MG63 (cell line): ENCODE measurements around the gene TCOF1. TPM values are rescaled to one million over a fixed set of nuclear protein-coding genes. Genes with fewer than 3 reads are reported as not detected.

Experiments
- DNase-seq: peaks from one replicate; pipeline ENCODE4 v3.0.0-alpha.2; 2020
- H3K27me3 ChIP-seq: fragments of 250-450 bp; sonication (Bioruptor Pico); 2 replicates; pipeline ENCODE4 v1.5.1; 2020; ENCODE audit warnings: mild to moderate bottlenecking, moderate library complexity
- H3K36me3 ChIP-seq: fragments of 250-450 bp; sonication (Bioruptor Pico); 2 replicates; pipeline ENCODE4 v1.5.1; 2020; ENCODE audit warnings: mild to moderate bottlenecking, moderate library complexity
- H3K4me3 ChIP-seq: fragments of 250-450 bp; sonication (Bioruptor Pico); 2 replicates; pipeline ENCODE4 v1.5.1; 2020; ENCODE audit warnings: mild to moderate bottlenecking, moderate library complexity
- H3K9me3 ChIP-seq: fragments of 250-450 bp; sonication (Bioruptor Pico); 2 replicates; pipeline ENCODE4 v1.5.1; 2020; ENCODE audit warnings: mild to moderate bottlenecking, moderate library complexity
- total RNA-seq: library from RNA; depleted of rRNA; stranded (reverse); fragments of >200 nt; shearing (Covaris generic); gene quantifications from 2 replicates; pipeline ENCODE4 v1.2.3, GENCODE V29; 2014; ENCODE audit warnings: low replicate concordance

The TCOF1 gene
- total RNA-seq, 1 experiment from 2014 or later, result 118 TPM

DNA sequence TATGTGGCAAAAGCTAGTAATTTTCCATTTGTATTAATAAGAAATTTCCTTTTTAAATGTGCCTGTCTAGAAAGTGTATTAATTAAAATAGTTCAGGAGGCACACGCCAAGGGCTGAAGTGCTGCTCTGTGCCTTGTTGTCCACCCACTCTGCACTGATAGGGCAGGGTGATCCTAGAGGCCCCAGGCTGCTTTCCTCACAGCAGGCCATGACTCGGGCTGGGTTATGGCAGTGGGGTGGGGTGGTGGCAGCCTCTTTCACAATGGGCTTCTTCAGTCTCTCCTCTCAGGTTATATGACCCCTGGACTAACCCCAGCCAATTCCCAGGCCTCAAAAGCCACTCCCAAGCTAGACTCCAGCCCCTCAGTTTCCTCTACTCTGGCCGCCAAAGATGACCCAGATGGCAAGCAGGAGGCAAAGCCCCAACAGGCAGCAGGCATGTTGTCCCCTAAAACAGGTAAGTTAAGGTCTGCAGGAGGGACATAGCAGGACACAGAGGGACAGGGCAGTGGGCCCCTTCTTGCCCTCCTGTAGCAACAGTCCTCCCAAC is 35.7 kb downstream of the TCOF1 start:
- Histone ChIP-seq H3K9me3 (no peaks in the 10 kb centered on the region), H3K36me3 (peaks cover 93% of the 10 kb centered on the region), H3K27me3 (no peaks in the 10 kb centered on the region), H3K4me3 (no peak overlapping the region)
- DNase-seq, result no peak

DNA sequence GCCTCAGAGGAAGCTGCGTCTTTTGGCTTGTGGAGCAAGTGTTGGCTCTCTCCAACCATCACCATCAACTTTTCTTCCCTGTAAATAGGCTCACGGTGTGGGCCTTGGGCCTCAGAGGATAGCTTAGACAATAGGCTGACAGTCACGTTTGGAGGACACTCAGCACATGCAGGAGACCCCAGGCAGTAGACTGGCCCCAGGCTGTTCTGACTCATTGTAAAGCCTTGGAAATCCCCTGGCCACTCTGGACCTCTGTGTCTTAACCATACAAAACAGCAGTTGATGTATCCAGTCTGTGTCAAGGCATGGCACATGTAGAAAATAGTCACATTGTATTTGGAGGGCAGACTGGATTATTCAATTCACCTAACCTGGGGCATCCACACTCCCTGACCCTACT is 36.6 kb downstream of the TCOF1 start:
- H3K4me3 ChIP-seq, result no peak overlapping the region
- peaks cover 93% of the 10 kb centered on the region for H3K36me3 ChIP-seq
- no peak for DNase-seq
- H3K9me3 ChIP-seq, result no peaks in the 10 kb centered on the region
- no peaks in the 10 kb centered on the region for H3K27me3 ChIP-seq

DNA sequence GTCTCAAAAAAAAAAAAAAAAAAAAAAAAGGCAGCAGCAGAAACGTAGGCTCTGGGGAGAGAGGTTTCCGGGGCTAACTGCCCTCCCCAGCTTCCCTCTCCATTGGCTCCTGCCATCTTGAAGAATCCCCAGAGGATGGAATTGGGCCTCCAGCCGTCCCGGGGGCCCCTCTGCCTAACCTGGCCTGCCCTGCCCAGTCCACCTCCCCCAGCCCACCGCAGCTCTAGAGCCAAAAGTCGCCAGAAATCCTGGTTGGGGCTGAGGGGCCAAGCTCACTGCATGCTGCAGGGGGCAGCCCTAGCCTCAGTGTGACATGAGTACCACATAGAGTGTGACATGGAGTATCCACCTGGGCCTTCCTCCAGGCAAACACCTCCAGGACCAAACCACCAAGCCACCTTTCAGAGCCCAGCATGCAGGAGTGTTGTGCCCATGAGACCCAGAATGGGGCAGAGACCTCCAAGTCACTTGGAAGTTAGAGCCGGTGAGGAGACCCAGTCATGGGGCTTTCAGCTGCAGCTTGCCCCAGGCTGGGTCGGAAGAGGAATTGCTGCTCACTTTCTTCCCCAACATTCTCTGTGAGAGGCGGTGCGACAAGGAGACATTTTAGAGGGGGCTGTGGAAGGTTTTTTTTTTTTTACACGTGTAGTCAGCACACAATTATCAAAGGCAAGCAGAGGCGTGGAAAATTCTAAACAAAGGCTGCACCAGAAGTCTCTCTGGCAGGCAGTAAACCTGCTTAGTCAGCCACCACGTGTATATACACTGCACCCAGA is 37.6 kb downstream of the TCOF1 start:
- no peak overlapping the region for H3K4me3 ChIP-seq
- no peak for DNase-seq
- H3K9me3 ChIP-seq, result no peaks in the 10 kb centered on the region
- peaks cover 91% of the 10 kb centered on the region for H3K36me3 ChIP-seq
- H3K27me3 ChIP-seq, result no peaks in the 10 kb centered on the region

DNA sequence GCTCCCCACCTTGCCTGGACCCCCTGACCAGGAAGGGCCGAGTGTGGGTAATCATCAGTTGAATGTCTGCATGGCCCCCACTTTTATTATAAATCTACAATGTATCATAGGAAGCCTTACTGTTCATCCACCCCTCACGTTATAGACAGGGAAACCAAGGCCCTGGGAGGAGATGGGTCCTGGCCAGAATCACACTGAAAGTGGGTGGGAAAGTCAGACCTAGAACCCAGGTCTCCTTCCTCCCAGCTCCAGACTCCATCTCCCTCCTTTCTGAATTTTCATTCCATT is 38.1 kb downstream of the TCOF1 start:
- Histone ChIP-seq H3K36me3 (peaks cover 93% of the 10 kb centered on the region), H3K27me3 (no peaks in the 10 kb centered on the region), H3K9me3 (no peaks in the 10 kb centered on the region), H3K4me3 (no peak overlapping the region)
- DNase-seq, result no peak

DNA sequence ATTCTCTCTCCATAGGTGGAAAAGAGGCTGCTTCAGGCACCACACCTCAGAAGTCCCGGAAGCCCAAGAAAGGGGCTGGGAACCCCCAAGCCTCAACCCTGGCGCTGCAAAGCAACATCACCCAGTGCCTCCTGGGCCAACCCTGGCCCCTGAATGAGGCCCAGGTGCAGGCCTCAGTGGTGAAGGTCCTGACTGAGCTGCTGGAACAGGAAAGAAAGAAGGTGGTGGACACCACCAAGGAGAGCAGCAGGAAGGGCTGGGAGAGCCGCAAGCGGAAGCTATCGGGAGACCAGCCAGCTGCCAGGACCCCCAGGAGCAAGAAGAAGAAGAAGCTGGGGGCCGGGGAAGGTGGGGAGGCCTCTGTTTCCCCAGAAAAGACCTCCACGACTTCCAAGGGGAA is 38.8 kb downstream of the TCOF1 start:
- peaks cover 92% of the 10 kb centered on the region for H3K36me3 ChIP-seq
- H3K27me3 ChIP-seq, result no peaks in the 10 kb centered on the region
- no peak for DNase-seq
- H3K4me3 ChIP-seq, result no peak overlapping the region
- no peaks in the 10 kb centered on the region for H3K9me3 ChIP-seq

DNA sequence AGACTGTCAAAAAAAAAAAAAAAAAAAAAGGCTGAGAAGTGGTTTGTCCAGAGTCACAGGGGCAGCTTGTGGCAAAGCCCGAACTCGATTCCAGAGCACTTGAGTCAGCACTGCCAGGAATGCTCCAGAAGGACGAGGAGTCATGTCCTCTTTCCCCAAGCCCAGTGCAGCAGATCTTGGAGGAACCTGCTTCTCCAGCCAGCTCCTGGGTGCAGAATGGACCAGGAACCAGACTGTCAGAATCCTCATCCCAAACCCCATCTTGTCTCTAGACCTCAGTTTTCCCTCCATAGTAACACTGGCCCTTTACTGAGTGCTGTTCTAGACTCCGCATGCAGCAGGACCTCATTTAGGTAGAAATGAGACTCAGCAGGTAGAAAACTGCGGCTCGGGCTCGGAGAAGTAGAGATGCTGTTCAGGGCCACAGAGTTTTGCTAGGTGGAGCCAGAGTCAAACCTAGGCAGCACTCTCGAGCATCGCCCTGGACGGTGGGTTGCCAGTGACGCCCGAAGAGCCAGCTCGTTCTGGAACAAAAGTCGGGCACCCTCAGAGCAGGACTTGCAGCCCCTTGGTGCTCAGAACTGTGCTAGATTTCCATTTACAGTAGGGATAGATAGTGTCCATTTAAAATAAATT is 39.8 kb downstream of the TCOF1 start:
- Histone ChIP-seq H3K27me3 (no peaks in the 10 kb centered on the region), H3K9me3 (no peaks in the 10 kb centered on the region), H3K36me3 (peaks cover 87% of the 10 kb centered on the region), H3K4me3 (no peak overlapping the region)
- DNase-seq, result no peak

DNA sequence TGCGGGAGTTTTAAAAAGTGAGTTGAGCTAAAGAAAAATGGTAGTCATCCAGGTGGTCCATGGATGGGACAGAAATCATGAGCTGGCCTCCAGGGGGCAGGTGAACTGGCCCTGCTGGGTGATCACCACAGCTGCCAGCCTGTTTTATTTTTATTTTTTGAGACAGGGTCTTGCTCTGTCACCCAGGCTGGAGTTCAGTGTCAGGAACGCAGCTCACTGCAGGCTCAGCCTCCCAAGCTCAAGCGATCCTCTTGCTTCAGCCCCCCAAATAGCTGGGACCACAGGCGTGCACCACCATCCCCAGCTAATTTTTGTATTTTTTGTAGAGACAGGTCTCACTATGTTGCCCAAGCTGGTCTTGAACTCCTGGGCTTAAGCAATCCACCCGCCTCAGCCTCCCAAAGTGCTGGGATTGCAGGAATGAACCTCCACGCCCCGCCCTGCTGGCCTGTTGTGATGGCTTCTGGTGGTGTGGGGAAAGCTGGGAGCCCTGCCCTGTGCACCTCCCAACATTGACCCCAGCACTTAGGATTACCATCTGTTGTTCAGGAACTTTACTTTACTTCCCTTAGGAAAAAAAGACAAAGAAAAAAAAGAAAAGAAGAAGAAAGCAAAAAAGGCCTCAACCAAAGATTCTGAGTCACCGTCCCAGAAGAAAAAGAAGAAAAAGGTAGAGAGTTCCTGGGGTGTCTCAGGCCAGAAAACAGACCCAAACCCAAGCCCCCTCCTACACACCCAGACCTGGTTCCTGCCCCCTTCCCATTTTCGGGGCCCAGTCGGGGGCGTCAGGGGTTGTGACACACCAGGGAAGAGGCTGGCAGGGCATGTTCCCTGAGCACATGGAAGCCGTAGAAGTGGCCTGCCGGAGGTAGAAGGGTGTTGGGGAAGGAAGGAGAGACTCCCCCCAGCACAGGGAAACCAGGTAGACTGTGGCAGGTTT is 40.6 kb downstream of the TCOF1 start:
- H3K36me3 ChIP-seq, result peaks cover 87% of the 10 kb centered on the region
- no peak for DNase-seq
- no peak overlapping the region for H3K4me3 ChIP-seq
- H3K9me3 ChIP-seq, result no peaks in the 10 kb centered on the region
- H3K27me3 ChIP-seq, result no peaks in the 10 kb centered on the region

DNA sequence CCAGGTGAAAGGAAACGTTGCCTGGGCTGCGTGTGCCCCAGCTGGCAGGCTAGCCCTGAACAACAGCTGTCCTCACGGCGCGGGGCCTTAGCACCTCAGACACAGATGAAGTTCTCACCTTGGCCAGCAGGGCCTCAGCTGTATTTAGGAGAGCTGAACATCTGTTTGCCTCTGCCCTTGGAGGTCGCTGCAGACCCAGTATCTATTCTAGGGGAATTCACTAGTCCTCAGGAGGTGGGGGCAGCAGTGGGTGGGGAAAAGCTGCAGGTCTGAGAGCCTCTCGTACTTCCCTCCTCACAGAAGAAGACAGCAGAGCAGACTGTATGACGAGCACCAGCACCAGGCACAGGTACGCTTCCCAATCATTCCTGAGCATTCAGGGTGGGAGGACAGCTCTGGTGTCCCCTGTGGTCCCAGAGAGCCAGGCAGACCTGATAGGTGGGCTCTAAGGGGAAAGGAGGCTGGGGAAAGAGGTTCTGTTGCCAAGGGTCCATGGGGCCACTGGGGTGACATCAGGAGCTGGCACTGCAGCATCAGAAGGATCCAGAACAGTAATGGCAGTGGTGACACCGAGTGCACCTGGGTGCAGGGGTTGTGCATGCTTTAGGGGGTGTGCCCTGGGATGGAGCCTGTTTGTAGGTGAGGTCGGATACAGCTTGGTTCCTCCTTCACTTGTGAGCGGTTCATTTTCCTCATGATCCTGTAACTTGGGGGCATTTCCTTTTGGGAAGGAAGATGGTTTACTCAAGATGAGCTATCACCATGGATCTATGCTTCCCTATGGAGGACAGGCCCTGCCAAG is 41.4 kb downstream of the TCOF1 start:
- peaks cover 84% of the 10 kb centered on the region for H3K36me3 ChIP-seq
- no peaks in the 10 kb centered on the region for H3K9me3 ChIP-seq
- no peak for DNase-seq

DNA sequence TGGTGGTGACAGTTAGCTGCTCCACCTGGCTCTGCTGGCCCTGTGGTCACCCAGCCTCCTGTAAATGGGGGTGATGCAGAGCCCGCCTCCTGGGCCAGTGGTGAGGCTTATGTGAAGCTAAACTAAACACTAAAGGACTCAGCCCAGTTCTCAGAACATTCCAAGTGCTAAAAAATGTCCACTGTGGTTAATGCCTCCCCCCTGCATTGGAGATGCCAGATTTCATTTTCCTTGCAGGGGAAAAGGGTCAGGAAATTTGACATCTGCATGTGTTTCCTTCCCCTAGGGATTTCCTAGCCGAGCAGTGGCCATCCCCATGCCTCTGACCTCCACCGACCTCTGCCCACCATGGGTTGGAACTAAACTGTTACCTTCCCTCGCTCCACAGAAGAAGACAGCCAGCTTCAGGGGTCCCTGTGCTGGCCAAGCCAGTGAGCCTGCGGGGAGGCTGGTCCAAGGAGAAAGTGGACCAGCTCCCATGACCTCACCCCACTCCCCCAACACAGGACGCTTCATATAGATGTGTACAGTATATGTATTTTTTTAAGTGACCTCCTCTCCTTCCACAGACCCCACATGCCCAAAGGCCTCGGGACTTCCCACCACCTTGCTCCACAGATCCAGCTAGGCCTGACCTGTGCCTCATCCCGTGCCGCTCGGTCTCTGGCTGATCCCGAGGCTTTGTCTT is 42.2 kb downstream of the TCOF1 start:
- Histone ChIP-seq H3K27me3 (no peaks in the 10 kb centered on the region), H3K4me3 (no peak overlapping the region), H3K9me3 (no peaks in the 10 kb centered on the region), H3K36me3 (peaks cover 78% of the 10 kb centered on the region)
- no peak for DNase-seq

More for the DNA sequence above, 41.4 kb downstream of the TCOF1 start:
- H3K4me3 ChIP-seq, result no peak overlapping the region
- no peaks in the 10 kb centered on the region for H3K27me3 ChIP-seq

DNA sequence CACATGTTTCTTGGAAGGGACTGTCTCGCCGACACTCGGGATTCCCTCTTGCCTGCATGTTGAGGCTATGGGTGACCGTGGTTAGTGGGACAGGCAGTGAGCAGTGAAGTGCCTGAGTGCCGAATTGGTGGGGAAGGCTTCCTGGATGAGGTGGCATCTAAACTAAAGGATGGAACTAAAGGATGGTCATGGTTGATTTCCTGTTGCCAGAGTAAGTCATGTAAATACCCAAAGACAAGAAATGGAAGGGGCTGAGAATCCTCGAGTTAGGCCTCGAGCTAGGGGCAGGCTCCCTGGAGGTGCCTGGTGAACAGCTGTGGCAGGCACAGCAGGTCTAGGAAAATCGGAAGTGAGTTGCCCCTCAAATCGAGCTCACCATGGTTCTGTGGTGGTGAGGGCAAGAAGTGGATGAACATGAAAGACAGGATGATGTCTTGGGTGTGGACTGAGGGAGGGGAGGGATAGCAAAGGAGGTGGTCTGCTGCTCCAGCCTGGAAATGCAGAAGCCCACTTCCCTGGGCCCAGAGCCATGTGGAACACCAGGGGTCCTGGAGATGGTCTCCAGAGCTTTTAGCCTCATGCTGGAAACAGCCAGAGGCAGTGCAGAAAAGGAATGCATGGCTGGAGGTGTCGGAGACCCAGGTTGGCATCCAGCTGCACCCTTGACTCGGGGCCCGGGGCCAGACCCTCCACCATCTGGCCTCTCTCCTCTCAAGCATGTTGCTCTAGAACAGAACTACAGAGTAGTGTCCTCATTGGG is 43.0 kb downstream of the TCOF1 start:
- H3K4me3 ChIP-seq, result no peak overlapping the region
- H3K36me3 ChIP-seq, result peaks cover 71% of the 10 kb centered on the region
- H3K27me3 ChIP-seq, result no peaks in the 10 kb centered on the region
- no peak for DNase-seq
- H3K9me3 ChIP-seq, result no peaks in the 10 kb centered on the region

DNA sequence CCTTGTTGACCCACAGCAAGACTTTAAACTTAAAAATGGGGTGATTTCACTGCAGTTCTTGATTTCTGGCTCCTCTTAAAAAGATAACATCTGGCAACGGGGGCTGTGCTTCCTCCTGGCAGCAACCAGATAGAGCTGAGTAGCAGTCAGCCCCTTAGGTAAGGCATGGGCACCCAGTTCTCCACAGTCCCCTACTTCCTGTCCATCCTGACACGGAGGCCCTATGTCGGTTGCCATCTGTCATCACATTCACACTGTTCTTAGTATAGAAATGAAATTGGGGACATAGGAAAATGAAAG is 43.5 kb downstream of the TCOF1 start:
- Histone ChIP-seq H3K4me3 (no peak overlapping the region), H3K27me3 (no peaks in the 10 kb centered on the region), H3K36me3 (peaks cover 65% of the 10 kb centered on the region), H3K9me3 (no peaks in the 10 kb centered on the region)
- no peak for DNase-seq

DNA sequence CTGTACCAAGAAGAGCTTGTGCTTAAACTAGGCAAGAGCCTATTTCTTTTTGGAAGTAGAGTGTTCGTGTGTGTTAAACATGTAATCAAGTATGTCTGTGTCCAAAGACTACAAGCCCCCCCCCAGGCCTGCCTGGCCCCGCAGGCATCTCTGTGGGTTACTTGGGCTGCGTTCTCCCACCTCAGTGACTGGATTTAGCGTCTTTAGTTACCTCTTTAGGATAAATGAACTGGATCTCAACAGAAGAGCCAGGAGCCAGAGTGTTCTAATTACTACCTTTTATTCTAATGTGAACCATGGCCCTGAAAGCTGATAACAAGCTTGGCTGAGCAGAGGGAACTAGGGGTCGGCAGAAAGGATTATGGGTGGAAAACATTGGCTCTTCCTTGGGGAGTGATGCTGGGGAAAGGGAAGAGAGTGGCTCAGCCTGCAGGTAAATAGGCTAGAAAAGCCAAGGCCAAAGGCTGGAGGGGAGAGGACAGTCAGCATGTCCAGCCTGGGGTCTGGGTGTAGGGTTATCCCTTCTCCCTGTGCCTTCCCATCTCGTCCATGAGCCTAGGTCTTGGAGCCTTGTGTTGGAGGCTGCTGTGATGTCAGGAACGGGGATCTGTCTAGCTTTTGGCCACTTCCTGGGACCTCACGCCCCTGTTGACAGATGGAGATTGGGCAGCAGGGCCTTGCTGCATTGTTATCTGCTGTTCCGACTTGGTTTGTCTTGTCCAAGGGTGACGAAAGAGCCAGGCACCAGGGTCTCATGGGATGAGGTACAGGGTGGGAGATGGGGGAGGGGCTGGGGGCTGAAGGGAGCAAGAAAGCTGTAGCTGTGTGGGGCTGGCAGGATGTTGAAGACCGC is 44.1 kb downstream of the TCOF1 start:
- Histone ChIP-seq H3K9me3 (no peaks in the 10 kb centered on the region), H3K36me3 (peaks cover 60% of the 10 kb centered on the region), H3K4me3 (no peak overlapping the region), H3K27me3 (no peaks in the 10 kb centered on the region)
- DNase-seq, result no peak

DNA sequence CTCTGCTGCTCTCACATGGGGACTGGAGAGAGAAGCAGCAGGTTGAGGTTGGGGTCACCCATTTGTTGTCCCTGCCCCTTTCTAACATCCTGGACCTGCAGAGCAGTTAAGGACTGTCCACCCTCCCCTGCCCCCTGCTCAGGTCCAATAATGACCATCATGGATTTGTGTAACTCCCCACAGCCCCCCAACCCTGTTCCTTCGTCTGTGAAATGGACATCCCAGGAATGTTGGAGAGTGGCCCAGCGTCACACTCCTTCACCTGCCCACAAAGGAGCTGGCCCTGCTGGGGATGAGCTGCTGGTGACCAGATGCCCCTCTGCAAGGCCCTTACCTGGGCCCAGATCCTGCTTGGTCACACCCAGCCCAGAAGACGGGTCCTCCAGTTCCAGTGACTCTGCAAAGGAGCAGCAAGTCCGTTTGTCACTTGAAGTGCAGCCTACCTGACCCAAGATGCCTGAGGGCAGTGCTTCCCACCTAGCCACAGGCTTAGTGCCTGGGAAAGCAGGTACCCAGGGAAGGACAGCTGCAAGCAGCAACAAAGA is 44.8 kb downstream of the TCOF1 start:
- Histone ChIP-seq H3K36me3 (peaks cover 55% of the 10 kb centered on the region), H3K4me3 (no peak overlapping the region), H3K9me3 (no peaks in the 10 kb centered on the region), H3K27me3 (no peaks in the 10 kb centered on the region)
- DNase-seq, result no peak

DNA sequence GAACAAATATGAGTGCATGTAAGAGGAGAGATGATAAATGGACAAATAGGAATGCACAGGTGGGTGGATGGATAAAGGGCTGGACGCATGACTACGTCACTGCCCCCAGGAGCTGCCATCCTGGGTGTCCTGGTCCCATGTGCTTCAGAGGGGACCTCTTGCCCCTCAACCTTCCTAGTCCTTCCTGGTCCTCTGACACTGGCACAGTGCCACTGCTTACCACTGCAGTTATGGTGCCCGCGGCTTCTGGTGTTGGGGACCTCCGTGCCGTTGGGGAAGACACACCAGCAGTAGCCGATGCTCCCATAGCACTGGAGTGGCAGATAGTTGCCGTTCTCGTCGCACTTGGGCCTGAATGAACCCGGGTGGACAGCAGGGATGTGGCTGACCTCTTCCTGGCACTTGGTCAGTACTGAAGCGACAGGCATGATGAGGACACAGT is 45.4 kb downstream of the TCOF1 start:
- Histone ChIP-seq H3K27me3 (no peaks in the 10 kb centered on the region), H3K4me3 (no peak overlapping the region), H3K36me3 (peaks cover 49% of the 10 kb centered on the region), H3K9me3 (no peaks in the 10 kb centered on the region)
- no peak for DNase-seq
